Body of pancreas (tissue), 4 donors: Measurements from ENCODE around the gene ADCYAP1R1.

ENCODE experiments used
- CTCF ChIP-seq, 7 experiments: fragments of 450-650 bp in 4 of 7; fragments of 200-600 bp in 3 of 7; sonication (generic) in 3 of 7; IDR thresholded peaks; one replicate each; pipeline ENCODE4 v1.5.1; 2016 to 2019; ENCODE audit warnings: antibody characterized with exemption in 7 of 7
- POLR2A ChIP-seq, 3 donors: fragments of 450-650 bp; IDR thresholded peaks; one replicate each; pipeline ENCODE4 v1.6.1; 2016; ENCODE audit warnings: antibody characterized with exemption in 3 of 3, mild to moderate bottlenecking in 2 of 3

DNA sequence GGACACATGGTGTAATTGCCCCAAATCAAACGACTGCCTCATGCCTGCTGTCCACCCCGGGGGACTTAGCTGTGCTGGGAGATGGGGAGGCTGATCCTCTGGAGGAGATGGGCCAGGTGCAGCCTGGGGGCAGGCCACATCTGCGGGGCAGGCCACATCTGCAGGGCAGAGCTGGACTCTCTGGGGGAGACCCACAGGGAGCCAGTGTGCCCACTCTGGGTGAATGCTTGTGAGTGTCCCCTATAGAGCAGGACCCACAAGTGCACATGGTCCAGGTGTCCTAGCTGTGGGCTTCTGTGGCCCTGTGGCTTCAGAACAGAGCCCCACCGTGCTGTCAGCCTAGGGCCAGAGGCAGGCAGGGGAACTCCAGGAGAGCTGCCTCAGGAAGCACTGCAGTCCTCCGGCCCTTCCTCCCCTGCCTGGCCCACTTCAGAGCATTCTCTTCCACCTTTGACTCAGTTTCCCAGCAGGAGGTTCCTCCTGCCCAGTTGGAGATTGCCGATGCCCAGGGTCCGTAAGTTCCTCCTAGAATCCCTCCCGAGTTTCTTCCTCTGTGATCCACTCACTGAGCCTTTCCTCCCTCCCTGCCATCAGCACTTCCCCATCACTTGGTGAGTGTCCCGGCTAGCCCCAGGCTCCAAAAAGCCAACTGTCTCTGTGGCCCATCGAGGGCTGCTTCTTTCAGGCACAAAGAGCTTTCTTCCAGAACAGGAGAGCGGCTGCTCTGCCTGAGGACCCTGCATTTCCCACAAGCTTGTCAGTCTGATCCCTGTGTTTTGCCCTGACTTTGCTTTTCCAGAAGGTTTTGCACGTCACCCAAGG, 50.3 kb downstream of the ADCYAP1R1 start:
- no peak for TF ChIP-seq POLR2A (IDR thresholded peaks at IDR 0.05)
- TF ChIP-seq CTCF (IDR thresholded peaks at IDR 0.05): no peak
